ELF-1 (cell line): ENCODE measurements around the gene FKRP.
"Not testable (repeated sequence)": the region's sequence is repeated elsewhere in the genome, so short reads cannot be mapped to it uniquely, and the experiment has no call there.

Experiments used
- DNase-seq: peaks from one replicate; pipeline ENCODE4 v3.0.0-alpha.2; 2016; ENCODE audit warnings: low read depth, low spot score

The FKRP gene, protein sequence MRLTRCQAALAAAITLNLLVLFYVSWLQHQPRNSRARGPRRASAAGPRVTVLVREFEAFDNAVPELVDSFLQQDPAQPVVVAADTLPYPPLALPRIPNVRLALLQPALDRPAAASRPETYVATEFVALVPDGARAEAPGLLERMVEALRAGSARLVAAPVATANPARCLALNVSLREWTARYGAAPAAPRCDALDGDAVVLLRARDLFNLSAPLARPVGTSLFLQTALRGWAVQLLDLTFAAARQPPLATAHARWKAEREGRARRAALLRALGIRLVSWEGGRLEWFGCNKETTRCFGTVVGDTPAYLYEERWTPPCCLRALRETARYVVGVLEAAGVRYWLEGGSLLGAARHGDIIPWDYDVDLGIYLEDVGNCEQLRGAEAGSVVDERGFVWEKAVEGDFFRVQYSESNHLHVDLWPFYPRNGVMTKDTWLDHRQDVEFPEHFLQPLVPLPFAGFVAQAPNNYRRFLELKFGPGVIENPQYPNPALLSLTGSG

DNA sequence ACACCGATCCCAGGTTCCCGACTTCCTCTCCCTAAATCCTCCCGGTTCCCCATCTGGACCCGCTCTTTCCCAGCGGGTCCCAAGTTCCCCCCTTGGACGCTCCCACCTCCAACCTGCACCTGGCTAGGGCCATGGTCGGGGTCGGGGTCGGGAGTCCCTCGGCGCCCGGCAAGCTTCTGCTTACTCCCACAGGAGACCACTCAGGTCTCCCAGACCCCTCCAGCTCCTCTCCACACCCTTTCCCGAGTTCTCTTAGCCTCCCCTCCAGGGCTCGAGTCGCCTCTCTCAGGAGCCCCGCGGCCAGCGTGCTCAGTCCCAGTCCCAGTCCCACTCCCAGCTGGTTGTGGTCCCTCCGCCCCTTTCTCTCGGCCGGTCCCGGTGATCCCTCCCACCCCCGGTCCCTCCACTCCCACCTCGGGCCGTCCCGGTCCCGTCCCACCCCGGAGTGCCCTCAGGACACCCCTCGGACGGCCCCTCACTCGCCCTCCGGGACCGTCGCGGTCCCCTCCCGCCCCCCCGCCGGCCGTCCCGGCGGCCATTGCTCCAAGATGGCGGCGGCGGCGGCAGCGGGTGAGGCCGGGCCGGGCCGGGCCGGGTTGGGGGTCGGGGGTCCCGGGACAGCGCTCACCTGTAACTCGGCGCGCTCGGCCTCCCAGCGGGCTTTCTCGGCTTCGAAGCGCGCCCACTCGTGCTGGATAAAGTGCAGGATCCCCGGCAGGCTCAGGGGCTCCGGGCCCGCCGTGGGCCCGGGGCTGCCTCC is at the start of gene FKRP:
FKRP (plus strand) TSS at position 537 of the 760 bp plus-strand sequence. CDS start 9,394 bp downstream, outside the sequence.
- no peak for DNase-seq

GRCh38 chr19:46696866-46697203 is 49.0 kb upstream of the FKRP start:
- DNase-seq, result no peak

DNA sequence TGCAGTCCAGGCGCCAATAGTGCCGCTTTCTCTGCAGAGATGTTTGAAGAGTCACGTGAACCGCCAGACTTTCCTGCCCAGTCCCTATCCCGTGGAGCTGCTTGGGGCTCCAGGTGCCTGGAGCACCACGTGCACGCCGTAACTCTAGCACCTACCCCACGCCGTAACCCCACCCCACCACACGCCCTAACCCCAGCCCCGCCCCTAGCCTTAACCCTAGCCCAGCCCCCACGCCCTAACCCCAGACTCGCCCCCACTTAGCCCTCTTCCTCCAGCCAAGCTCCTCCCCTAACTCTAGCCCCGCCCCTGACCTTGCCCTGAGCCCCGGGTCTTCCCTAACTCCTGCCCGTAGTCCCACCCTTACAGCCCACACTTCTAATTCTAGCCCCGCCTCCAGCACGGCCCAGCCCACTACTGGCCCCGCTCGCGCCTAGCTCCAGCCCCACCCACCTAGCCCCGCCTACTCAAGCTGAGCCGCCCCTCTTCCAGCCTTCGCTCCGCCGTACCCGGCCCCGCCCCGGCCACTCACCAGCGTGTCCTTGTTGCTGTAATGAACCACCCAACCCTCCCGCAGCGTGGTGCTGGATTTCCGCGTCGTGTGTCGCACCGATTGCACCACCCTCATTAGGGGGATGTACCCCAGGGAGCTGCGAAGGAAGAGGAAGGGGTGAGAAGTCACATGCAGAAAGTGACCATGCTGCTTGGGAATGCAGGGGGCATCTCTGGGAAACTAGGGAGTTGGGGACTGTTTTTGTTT is 48.5 kb upstream of the FKRP start:
- peak; percentile 98 for DNase-seq

DNA sequence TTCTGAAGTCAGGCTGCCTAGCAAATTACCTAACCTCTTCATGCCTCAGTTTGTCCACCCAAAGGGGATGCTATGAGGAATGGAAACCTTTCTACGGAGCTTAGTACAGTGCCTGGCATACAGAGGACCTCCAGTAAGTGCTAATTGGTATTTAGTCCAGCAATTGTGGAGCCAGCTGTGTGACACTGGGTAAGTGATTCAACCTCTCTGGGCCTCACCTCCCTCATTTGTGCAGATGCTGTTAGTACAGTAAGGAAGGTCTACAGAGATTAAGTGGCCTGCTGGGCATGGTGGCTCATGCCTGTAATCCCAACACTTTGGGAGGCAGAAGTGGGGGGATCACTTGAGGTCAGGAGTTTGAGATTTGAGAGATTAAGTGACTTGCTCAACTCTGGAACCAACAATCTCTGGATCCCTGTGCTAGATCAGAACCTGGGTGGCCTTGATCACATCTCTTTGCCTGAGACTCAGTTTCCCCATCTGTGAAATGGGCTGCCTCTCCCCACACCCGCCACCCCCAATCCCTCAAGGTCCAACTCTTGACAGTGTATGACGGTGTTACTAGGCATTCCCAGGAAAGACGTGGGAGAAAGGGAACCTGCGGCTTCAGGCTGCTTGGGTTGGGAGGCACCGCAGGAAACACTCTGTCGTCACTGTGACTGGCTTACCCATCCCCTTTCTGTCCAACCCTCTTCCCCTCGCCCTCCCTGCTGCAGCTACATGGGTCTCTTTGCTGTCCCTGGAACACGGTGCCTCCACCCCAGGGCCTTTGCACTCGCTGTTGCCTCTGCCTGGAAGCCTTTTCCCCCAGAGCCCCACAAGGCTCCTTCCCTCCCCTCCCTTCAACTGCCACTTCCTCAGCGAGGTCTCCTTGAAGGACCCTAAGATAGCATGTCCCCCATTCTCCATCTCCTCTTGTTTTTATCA is 47.2 kb upstream of the FKRP start:
- DNase-seq, result no peak

DNA sequence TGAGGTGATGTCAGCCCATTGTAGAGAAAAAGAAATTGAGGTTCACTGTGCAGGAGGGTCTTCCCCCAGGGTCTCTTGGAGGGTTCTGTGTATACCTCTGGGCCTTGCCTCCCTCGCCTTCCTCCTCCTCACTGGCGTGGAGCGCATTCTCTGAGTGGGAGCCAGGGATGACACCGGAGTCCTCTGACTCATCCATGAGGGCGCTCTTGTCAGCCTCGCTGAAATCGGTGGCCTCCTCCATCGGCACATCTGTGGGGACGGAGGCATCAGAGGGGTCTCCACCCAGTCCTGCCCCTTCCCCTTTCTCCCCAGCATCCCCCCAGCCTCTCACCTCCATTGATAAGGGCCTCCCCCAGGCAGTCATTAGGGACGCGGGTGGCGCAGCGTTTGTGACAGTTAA is 45.2 kb upstream of the FKRP start:
- no peak for DNase-seq

GRCh38 chr19:46704379-46705076 is 41.3 kb upstream of the FKRP start:
- DNase-seq, result peak; percentile 91

- DNase-seq, result peak; percentile 58
These were observed 35.2 kb upstream of the FKRP start for GRCh38 chr19:46710687-46711086.

DNA sequence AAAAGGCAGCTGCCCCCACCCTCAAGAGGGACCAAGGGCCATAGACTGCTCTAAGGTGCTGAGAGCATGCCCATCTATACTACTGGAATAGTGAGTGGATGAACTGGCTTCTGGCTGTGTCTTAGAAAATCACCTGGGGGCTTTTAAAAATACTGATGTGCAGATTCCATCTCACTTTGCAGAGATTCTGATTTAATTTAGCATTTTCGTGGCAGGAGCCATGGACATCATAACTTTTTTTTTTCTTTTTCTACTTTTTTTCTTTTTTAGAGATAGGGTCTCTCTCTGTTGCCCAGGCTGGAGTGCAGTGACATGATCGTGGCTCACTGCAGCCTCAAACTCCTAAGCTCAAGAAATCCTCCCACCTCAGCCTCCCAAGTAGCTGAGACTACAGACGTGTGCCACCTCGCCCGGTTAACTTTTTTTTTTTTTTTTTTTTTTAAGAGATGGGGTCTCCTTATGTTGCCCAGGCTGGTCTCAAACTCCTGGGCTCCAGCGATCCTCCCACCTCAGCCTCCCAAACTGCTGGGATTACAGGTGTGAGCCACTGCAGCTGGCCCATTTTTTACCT is 33.0 kb upstream of the FKRP start:
- not testable (repeated sequence) for DNase-seq

GRCh38 chr19:46713781-46714443 is 31.9 kb upstream of the FKRP start:
- peak; percentile 87 for DNase-seq

GRCh38 chr19:46714444-46715106 is 31.3 kb upstream of the FKRP start:
- DNase-seq, result no peak

- DNase-seq, result no peak
These were observed 30.3 kb upstream of the FKRP start for GRCh38 chr19:46715620-46715974.

DNA sequence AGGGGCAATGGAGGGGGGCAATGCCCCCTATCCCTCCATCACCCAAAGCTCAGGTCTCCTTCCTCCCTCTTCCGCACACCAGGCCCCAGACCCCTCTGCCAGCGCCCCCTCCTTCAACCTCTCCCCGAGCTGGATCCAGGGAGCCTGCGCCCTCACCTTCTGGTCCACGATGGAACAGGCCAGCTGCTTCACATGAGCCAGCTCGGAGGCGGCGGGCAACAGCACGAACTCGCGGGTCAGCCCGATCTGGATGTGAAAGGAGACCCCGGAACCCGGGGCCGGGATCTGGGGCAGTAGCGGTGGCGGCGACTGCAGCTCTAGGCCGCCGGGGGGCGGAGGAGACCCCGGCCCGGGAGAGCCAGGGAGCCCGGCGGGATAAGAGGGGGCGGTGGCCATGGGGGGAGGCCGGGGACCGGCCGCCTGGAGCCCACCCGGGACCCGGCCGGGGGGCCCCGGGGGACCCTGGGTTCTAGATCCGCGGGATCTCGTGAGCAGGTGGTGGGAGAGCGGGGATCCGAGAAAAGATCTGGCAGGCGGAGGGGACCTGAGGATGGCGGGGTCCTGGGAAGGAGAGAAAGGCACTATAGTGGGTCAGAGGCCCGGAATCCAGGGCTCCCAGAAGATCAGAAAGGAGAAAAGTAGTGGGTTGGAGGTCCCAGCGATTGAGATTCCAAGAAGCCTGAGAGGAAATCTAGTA is 29.7 kb upstream of the FKRP start:
- no peak for DNase-seq

- no peak for DNase-seq
These were observed 29.2 kb upstream of the FKRP start for GRCh38 chr19:46716672-46717033.

GRCh38 chr19:46717034-46717715 is 28.7 kb upstream of the FKRP start, which contains the start of gene PRKD2:
Gene PRKD2, minus strand, starts transcription at chr19:46717114. Its CDS starts 744 bp downstream, at chr19:46716370.
- peak; percentile 79 for DNase-seq

DNA sequence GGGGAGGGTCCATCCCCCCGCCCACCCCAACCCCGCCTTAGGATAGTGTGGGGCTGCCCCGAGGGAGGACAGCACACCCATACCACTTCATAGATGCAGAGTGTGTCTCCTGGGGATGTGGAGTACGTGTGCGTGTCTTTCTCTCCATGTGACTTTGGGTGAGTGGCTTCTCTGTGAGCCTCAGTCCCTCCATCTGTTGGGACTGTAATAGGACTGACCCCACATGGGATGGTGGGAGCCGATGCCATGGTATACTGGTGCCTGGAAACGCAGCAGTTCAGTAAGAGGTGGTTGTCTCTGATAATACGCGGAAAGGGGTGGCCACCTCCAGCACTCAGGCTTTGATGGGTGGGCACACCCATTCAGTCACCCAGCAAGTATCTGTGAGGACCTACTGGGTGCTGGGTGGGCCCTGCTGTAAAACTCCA is 28.1 kb upstream of the FKRP start:
- DNase-seq, result no peak

DNA sequence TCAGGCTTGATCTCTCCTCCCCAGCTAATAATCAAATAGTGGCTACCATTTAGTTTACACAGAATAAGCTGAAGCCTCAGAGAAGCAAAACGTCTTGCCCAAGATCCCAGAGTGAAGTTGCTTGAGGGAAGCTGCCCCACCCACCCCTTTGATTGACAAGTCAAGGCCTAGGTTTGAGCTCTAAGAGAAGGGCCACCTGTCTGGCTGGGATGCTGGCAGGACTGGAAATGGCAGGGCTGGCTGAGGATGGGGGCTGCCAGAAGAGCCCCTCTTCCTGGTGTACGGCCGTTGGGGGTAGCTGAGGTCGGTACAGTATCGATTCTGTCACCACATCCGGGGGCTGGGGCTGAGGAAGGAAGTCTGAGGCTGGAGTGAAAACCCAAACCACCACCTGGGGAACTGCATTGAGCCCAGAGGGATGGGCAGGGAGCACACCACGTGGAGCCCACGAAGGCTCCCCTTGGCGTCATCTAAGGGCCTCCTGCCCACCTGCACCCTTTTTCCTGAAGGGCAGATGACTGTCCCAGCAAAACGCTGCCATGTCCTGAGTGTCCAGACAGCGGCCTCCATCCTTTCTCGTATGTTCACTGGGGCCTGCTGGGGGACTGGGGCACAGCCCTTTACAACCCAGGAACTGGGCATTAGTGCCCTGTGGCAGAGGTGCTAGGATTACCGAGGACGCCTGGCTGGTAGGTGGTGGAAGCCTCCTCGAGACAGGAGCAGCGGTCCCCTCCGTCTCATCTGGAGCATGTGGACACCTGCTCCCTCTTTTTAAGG is 27.5 kb upstream of the FKRP start:
- no peak for DNase-seq
